ENCODE data around the gene RUVBL2. TPM values are rescaled to one million over a fixed set of nuclear protein-coding genes. Genes with fewer than 3 reads are reported as not detected.

The RUVBL2 gene
- total and polyA plus RNA-seq, 9 donors = 11.4 to 101 (median 53.4) TPM

DNA sequence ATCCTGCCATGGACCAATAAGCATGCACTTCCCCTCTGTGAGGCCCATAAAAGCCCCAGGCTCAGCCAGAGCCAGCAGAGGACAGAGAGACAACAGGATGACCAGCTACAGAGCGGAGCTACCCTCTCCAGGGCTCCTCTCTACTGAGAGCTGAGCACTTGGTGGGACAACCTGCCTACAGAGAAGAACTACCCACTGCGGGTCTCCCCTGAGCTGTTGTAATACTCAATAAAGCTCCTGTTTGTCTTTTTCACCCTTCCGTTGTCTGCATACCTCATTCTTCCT is 46.5 kb upstream of the RUVBL2 start:
- H3K36me3 ChIP-seq = no peaks in the 10 kb centered on the region
- no peaks in the 10 kb centered on the region for H3K4me1 ChIP-seq (ENCODE audit: insufficient read depth)
- DNase-seq = no peak
- no peaks in the 10 kb centered on the region for H3K9me3 ChIP-seq
- no peak overlapping the region for H3K27ac ChIP-seq
- WGBS, 3 donors = 92 to 98% (median 96%) methylated on average over 3 of the region's 3 CpGs
- TF ChIP-seq, protein P1, sequence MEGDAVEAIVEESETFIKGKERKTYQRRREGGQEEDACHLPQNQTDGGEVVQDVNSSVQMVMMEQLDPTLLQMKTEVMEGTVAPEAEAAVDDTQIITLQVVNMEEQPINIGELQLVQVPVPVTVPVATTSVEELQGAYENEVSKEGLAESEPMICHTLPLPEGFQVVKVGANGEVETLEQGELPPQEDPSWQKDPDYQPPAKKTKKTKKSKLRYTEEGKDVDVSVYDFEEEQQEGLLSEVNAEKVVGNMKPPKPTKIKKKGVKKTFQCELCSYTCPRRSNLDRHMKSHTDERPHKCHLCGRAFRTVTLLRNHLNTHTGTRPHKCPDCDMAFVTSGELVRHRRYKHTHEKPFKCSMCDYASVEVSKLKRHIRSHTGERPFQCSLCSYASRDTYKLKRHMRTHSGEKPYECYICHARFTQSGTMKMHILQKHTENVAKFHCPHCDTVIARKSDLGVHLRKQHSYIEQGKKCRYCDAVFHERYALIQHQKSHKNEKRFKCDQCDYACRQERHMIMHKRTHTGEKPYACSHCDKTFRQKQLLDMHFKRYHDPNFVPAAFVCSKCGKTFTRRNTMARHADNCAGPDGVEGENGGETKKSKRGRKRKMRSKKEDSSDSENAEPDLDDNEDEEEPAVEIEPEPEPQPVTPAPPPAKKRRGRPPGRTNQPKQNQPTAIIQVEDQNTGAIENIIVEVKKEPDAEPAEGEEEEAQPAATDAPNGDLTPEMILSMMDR (IDR thresholded peaks at IDR 0.05) = no peak
- no peak for TF ChIP-seq POLR2A (IDR thresholded peaks at IDR 0.05)
- TF ChIP-seq EP300 (IDR thresholded peaks at IDR 0.05) = no peak
- intact Hi-C loops (cut with DNase I) = no loop called here
- H3K27me3 ChIP-seq = no peaks in the 10 kb centered on the region
- no peak overlapping the region for H3K4me3 ChIP-seq

DNA sequence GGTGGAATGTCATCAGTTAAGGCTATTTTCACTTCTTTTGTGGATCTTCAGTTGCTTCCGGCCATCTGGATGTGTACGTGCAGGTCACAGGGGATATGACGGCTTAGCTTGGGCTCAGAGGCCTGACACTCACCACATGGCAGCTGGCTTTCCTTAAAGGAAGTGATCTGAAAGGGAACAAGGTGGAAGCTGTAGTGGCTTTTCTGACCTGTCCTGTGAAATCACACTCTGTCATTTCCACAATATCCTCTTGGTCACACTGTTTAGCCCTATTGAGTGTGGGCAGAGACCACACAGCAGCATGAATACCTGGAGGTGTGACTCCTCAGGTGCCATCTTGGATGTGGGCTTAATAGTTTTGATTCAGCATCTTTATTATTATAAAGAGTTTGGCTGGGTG is 43.5 kb upstream of the RUVBL2 start:
- Histone ChIP-seq H3K27me3 (no peaks in the 10 kb centered on the region), H3K9me3 (no peaks in the 10 kb centered on the region), H3K4me1 (ENCODE audit: insufficient read depth) (no peaks in the 10 kb centered on the region), H3K27ac (no peak overlapping the region), H3K4me3 (no peak overlapping the region), H3K36me3 (no peaks in the 10 kb centered on the region)
- TF ChIP-seq POLR2A (IDR thresholded peaks at IDR 0.05) (no peak), EP300 (IDR thresholded peaks at IDR 0.05) (no peak)
- TF ChIP-seq, protein P1 (IDR thresholded peaks at IDR 0.05) = no peak
- intact Hi-C loops (cut with DNase I) = no loop called here
- 70 to 83% (median 75%) methylated on average over 3 of the region's 3 CpGs for WGBS, 3 donors
- DNase-seq = no peak

DNA sequence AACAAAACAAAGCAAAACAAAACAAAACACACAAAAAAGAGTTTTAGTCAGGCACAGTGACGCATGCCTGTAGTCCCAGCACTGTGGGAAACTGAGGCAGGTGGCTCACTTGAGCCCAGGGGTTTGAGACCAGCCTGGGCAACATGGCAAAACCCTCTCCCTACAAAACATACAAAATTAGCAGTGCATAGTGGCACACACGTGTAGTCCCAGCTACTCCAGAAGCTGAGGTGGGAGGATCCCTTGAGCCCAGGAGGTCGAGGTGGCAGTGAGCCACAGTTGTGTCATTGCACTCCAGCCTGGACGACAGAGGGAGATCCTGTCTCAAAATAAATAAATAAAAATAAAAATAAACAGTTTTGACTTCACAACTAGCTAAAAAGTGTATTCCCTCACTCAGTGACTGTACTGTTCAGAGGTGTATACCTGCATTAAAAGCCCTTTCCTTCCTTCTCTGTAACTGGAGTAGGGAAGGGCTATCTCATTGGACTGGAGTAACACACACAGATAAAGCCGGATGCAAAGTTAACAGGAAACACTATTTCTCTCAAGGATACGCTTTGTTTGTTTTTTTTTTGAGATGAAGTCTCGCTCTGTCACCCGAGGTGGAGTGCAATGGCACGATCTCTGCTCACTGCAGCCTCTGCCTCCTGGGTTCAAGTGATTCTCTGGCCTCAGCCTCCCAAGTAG is 42.7 kb upstream of the RUVBL2 start:
- no peaks in the 10 kb centered on the region for H3K36me3 ChIP-seq
- H3K9me3 ChIP-seq = no peaks in the 10 kb centered on the region
- intact Hi-C loops (cut with DNase I) = no loop called here
- WGBS, 3 donors = 28 to 40% (median 28%) methylated on average over 9 of the region's 9 CpGs
- no peak overlapping the region for H3K27ac ChIP-seq
- H3K27me3 ChIP-seq = no peaks in the 10 kb centered on the region
- TF ChIP-seq, protein P1 (IDR thresholded peaks at IDR 0.05) = no peak
- TF ChIP-seq EP300 (IDR thresholded peaks at IDR 0.05) = no peak
- TF ChIP-seq POLR2A (IDR thresholded peaks at IDR 0.05) = no peak
- H3K4me3 ChIP-seq = no peak overlapping the region
- H3K4me1 ChIP-seq (ENCODE audit: insufficient read depth) = peaks cover 3% of the 10 kb centered on the region
- DNase-seq = no peak

DNA sequence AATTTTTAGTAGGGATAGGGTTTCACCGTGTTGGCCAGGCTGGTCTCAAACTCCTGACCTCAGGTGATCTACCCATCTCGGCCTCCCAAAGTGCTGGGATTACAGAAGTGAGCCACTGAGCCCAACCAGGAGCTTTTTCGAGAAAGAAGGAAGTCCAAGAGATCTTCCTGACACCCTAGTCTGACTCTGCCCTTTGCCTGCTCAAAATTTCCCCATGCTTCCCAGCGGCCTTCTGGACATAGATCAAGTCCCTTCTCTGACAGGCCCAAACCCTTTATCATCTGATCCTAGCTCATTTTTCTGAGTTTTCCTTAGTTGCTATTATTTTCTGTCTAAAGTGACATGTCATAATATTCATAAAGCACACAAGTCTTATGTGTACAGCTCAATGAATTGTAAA is 40.5 kb upstream of the RUVBL2 start:
- Histone ChIP-seq H3K27ac (no peak overlapping the region), H3K27me3 (no peaks in the 10 kb centered on the region), H3K9me3 (no peaks in the 10 kb centered on the region), H3K4me1 (ENCODE audit: insufficient read depth) (peaks cover 3% of the 10 kb centered on the region), H3K4me3 (no peak overlapping the region), H3K36me3 (no peaks in the 10 kb centered on the region)
- WGBS, 3 donors = 79 to 86% (median 84%) methylated on average over 4 of the region's 4 CpGs
- intact Hi-C loops (cut with DNase I) = no loop called here
- TF ChIP-seq, protein P1 (IDR thresholded peaks at IDR 0.05) = no peak
- TF ChIP-seq POLR2A (IDR thresholded peaks at IDR 0.05) (no peak), EP300 (IDR thresholded peaks at IDR 0.05) (no peak)
- no peak for DNase-seq
